K562 (cell line): Measurements from ENCODE around the gene ACADVL. TPM values are rescaled to one million over a fixed set of nuclear protein-coding genes. Genes with fewer than 3 reads are reported as not detected.

Experiments
- CBFA2T3 ChIP-seq: fragments of 450-650 bp; IDR thresholded peaks from 2 replicates; pipeline ENCODE4 v1.6.1; 2017
- CREM ChIP-seq: IDR thresholded peaks from 2 replicates; pipeline ENCODE4 v1.6.1; 2014; ENCODE audit warnings: antibody characterized with exemption, low read depth
- EP400 ChIP-seq: fragments of 450-650 bp; IDR thresholded peaks from 2 replicates; pipeline ENCODE4 v1.6.1; 2017; ENCODE audit warnings: antibody characterized with exemption, mild to moderate bottlenecking, moderate library complexity
- HBP1 ChIP-seq: fragments of 450-650 bp; formaldehyde crosslinking; IDR thresholded peaks from 2 replicates; pipeline ENCODE4 v1.4.0; 2022; ENCODE audit warnings: missing genetic modification characterization
- KDM1A ChIP-seq, 2 experiments: fragments of 450-650 bp; IDR thresholded peaks; 2 replicates each; pipeline ENCODE4 v1.6.1; 2016; ENCODE audit warnings: mild to moderate bottlenecking in 2 of 2
- KDM4B ChIP-seq, 2 experiments: fragments of 450-650 bp in 1 of 2; sonication (generic) in 1 of 2; IDR thresholded peaks; 2 replicates each; pipeline ENCODE4 v1.6.1; 2016 to 2017; ENCODE audit warnings: borderline replicate concordance in 2 of 2, antibody characterized with exemption in 1 of 2, low read depth in 1 of 2, mild to moderate bottlenecking in 1 of 2
- MBD2 ChIP-seq: sonication (generic); IDR thresholded peaks from 2 replicates; pipeline ENCODE4 v1.6.1; 2016; ENCODE audit warnings: low read depth, borderline replicate concordance
- MEF2A ChIP-seq: IDR thresholded peaks from 2 replicates; pipeline ENCODE4 v1.6.1; 2011; ENCODE audit warnings: low read depth, mild to moderate bottlenecking, low read length, moderate library complexity; ENCODE audit not compliant: control insufficient read depth
- NR2C2 ChIP-seq, 2 experiments: fragments of 200-800 bp in 1 of 2; sonication (Bioruptor generic) in 1 of 2; sonication (generic) in 1 of 2; formaldehyde crosslinking in 1 of 2; IDR thresholded peaks; 2 replicates each; pipeline versions ENCODE4 v1.6.1 to v1.8.0; 2016 to 2022; ENCODE audit warnings: mild to moderate bottlenecking in 1 of 2, missing compliant biosample characterization in 1 of 2, missing genetic modification characterization in 1 of 2, missing genetic modification reagents in 1 of 2
- PATZ1 ChIP-seq: fragments of 250-450 bp; sonication (Bioruptor Pico); IDR thresholded peaks from 2 replicates; pipeline ENCODE4 v1.5.0; 2020; ENCODE audit warnings: mild to moderate bottlenecking, borderline replicate concordance
- POU5F1 ChIP-seq: fragments of 150-350 bp; IDR thresholded peaks from 2 replicates; pipeline ENCODE4 v1.6.1; 2014; ENCODE audit warnings: borderline replicate concordance, low read length, low read depth, mild to moderate bottlenecking; ENCODE audit not compliant: partially characterized antibody
- RB1 ChIP-seq: fragments of 450-650 bp; IDR thresholded peaks from 2 replicates; pipeline ENCODE4 v1.6.1; 2017; ENCODE audit warnings: low read depth, mild to moderate bottlenecking
- SAFB ChIP-seq: fragments of 200-400 bp; formaldehyde crosslinking; IDR thresholded peaks from 2 replicates; pipeline ENCODE4 v1.6.1; 2017; ENCODE audit warnings: low read depth, low read length, borderline replicate concordance
- SIX5 ChIP-seq, 2 experiments: IDR thresholded peaks; 2 replicates each; pipeline ENCODE4 v1.6.1; 2011; ENCODE audit warnings: low read length in 2 of 2, borderline replicate concordance in 1 of 2, low read depth in 1 of 2, mild to moderate bottlenecking in 1 of 2, moderate library complexity in 1 of 2; ENCODE audit not compliant: insufficient read depth in 1 of 2
- THAP12 ChIP-seq: fragments of 250-450 bp; sonication (Bioruptor Pico); IDR thresholded peaks from 2 replicates; pipeline ENCODE4 v1.9.0; 2021; ENCODE audit warnings: mild to moderate bottlenecking, inconsistent platforms
- TRIM28 ChIP-seq: fragments of 450-650 bp; IDR thresholded peaks from 2 replicates; pipeline ENCODE4 v1.6.1; 2017
- USF2 ChIP-seq: sonication (generic); formaldehyde crosslinking; IDR thresholded peaks from 2 replicates; pipeline ENCODE4 v1.5.0; 2020; ENCODE audit warnings: missing genetic modification reagents
- ZNF311 ChIP-seq: fragments of 250-450 bp; sonication (Bioruptor Pico); IDR thresholded peaks from 2 replicates; pipeline ENCODE4 v1.4.0; 2020; ENCODE audit warnings: mild to moderate bottlenecking, moderate library complexity
- polyA plus RNA-seq, 8 experiments: library from polyadenylated mRNA; depleted of rRNA in 4 of 8; stranded (reverse) in 5 of 8; unstranded in 3 of 8; fragments of >200 nt; fragmentation: Nextera tagmentation in 2 of 8; fragmentation: Illumina TruSeq in 1 of 8; extraction: Ambion mirVana in 2 of 8; extraction: Trizol in 1 of 8; gene quantifications; 2 replicates each; pipeline versions ENCODE4 v1.2.1 to v1.2.3, GENCODE V29; 2011 to 2014; ENCODE audit warnings: inconsistent platforms in 1 of 8, missing spikeins in 1 of 8
- total RNA-seq, 7 experiments: library from RNA; depleted of rRNA in 6 of 7; stranded (reverse); fragments of >200 nt in 6 of 7; fragmentation: Illumina TruSeq in 2 of 7; extraction: Trizol in 2 of 7; gene quantifications; 2 replicates each; pipeline versions ENCODE4 v1.2.1 to v1.2.3, GENCODE V29; 2011 to 2021; ENCODE audit warnings: low replicate concordance in 1 of 7

Gene ACADVL
- total and polyA plus RNA-seq, 9 of the 15 experiments (the other 6 are each of a cell fraction or from before 2014, with no cell fraction given) = 25.5 to 449 (median 214) TPM

GRCh38 chr17:7191571-7192270 lies 28.0 kb upstream of the ACADVL start (continued):
- peak; percentile 97 for TF ChIP-seq SIX5 (IDR thresholded peaks at IDR 0.05; ENCODE audit: borderline replicate concordance in 1 of 2, insufficient read depth in 1 of 2, low read depth in 1 of 2, low read length in 2 of 2)
- TF ChIP-seq CBFA2T3 = no peak
- TF ChIP-seq ZNF311 (CRISPR knock-in tag) = no peak
- peak; percentile 78 for TF ChIP-seq CREM
- no peak for TF ChIP-seq NR2C2 (CRISPR knock-in tag; IDR thresholded peaks at IDR 0.05)
- peak; percentile 61; the same call in 1 of the 2 replicates for TF ChIP-seq NR2C2 (tag; IDR thresholded peaks at IDR 0.05)
- peak; percentile 19; the same call in 1 of the 2 replicates for TF ChIP-seq RB1
- peak; percentile 62 for TF ChIP-seq POU5F1
- TF ChIP-seq TRIM28 = no peak
- peak; percentile 78 for TF ChIP-seq USF2 (CRISPR knock-in tag)
- TF ChIP-seq KDM1A (IDR thresholded peaks at IDR 0.05) = no peak
- no peak for TF ChIP-seq KDM4B (IDR thresholded peaks at IDR 0.05; ENCODE audit: borderline replicate concordance in 2 of 2, low read depth in 1 of 2)
- no peak for TF ChIP-seq THAP12 (CRISPR knock-in tag)
- no peak for TF ChIP-seq EP400
- no peak for TF ChIP-seq SAFB
- no peak for TF ChIP-seq PATZ1 (CRISPR knock-in tag)
- TF ChIP-seq HBP1 (CRISPR knock-in tag) = no peak
- no peak for TF ChIP-seq MEF2A
- TF ChIP-seq MBD2 = peak; percentile 91
